NCI-H2107 (cell line): ENCODE measurements around the gene LHPP.

Experiments
- DNase-seq: peaks from one replicate; lab custom pipeline; 2025; lab: John Stamatoyannopoulos, UW

LHPP gene

DNA sequence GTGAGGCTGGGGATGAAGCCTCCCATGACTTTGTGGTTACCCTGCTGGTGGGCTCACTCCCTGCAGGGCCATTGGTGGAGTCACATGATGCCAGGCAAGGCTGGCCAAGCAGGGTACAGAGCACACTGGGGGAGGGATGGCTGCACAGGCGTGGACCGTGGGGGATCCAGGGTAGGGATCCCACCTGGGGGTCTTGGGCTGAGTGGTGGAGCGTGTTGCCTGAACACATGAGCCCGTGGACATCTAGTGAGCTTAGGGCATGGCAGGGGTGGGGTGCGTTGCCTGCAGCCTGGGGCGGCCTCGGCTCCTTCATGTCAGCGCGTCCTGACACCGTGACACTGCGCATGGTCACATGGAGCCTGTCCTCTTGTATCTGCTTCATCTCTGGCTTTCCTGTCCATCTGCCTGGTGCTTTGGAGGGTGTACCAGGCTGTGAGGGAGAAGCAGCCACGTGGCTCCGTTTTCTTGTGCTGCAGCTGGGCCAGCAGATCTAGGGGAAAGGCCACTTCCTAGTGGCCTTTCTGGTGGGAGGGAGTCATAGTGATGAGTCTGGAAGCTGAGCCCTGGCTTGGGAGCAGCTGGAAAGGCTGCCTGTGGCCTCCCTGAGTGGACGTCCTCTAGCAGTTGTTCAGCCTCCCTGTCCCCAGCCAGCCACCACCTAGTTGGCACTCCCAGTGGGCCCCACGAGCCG, 96.2 kb downstream of the LHPP start:
- DNase-seq = no peak

DNA sequence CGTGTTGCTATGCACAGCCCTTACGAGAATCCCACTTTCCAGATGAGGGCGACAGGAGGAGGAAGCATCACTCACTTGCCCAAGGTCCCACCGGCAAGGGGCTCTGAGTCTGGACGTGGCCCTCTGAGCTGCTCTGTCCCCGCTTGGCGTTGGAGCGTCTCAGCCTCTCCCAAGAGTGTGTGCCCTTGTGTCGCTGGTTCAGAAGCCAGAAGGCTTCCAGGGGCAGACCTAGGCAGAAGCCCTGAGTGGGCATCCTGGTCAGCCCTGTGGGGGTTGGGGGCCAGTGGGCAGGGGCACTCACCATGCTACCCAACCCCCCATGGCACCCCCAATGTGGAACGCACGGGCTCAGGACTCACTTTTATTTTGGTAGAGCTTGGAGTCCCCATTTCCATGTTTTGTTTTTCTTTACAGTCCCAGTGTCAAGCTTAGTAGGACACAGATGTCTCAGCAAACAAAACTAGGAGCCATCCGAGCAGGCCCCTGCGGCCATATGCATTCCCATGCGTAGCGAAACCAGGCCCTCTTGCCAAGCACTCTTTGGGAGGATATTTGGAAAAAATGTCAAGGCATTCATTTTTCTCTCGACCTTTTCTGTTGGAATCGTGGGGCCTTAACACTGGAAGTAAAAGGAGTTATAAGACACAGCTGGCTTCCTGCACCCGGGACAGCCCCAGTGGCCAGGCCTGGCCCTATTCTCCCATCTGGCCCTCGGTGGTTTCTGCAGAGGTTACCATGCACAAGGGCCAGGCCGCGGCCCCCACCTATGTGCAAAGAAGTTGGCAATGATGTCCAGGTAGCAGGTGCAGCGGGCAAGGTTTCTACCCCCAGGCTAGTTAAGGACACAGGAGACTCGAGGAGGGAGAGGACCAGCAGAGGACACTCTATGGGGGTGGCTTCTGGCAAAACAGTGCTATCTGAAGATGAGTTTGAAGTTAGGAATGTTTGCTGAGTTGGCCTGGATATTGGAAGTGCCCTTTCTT, 97.0 kb downstream of the LHPP start:
- no peak for DNase-seq

DNA sequence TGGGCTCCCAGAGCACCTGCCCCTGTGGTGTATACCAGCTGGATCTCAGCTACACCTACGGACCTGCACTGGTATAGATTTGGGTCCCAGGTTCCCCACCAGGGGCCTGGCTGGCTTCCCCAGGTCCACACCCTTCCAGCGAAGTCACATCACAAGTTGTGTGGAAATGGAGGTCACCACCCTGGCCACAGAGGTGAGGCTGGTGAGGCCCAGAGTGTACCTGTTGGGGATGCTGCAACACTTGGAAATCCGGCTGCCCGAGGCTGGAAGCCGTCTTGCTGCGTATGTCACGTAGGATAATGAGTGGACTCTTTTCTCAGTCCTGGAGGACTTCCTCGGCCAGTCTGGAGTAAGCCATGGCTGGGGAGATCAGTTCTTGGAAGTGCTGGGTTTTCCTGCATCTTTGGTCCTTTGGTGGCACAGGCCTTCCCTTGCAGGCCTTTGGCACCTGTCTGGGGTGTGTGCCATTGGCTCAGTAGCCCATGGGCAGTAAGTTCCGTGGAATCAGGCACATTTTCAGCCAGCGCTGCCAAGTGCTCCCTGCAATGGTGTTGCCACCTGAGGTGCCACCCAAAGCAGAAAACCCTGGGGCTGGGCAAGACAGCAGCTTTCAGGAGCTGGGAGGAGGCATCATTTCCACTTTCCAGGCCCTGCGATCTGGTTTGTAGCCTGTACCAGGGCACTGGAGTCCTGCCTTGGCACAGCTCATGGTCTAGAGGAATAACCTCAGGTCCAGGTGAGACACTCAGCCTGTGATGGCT, 97.9 kb downstream of the LHPP start:
- DNase-seq = no peak

DNA sequence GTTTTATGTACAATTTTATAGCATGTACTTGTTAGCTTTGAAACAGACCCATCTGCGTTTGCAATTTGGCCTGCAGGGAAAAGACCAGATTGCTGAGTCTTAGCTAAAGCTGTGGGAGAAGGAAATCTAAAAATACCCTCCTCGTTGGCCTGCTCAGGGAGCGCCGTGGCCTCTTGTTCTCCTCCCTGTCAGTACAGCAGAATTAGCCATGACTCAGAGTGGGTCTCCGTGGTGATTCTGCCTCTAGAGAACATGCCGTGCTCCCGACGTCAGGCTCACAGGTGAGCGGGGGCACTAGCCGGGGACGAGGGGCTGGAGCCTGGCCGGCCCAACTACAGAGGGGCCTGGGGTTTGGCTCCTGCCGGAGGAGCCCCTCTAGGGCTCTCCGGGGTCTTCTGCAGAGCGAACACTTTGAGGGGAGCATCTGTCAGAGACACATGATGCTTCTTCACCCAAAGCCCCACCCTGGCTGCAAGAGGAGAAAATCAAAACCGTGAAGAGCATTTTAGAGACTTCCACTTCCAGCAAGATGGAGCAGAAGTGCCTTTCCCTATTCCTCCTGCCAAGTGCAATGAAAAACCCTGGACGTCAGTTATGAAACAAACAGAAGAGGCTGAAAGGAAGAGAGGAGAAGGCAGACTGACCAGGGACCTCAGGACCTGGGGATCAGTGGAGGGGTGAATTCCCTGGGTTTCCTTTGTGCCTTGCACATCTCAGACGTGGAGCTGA, 98.9 kb downstream of the LHPP start:
- DNase-seq = no peak

DNA sequence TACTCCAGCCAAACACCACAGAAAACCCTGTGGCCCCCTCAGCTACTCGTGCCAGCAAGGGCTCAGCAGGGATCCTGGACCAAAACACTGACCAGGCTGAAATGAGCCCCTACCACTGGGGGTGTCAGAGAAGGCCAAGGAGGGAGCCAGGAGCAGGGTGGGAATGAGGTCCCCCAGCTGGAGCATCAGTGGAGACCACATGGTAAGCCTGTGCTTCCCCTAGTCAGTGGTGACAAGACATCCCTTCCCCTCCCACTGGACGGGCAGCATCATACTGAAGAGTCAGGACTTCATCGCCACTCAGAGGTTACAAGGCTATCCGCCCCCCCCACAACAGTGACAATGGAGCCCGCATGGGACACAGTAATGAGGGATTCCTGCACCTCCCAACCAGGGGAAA, 99.6 kb downstream of the LHPP start:
- DNase-seq = no peak

DNA sequence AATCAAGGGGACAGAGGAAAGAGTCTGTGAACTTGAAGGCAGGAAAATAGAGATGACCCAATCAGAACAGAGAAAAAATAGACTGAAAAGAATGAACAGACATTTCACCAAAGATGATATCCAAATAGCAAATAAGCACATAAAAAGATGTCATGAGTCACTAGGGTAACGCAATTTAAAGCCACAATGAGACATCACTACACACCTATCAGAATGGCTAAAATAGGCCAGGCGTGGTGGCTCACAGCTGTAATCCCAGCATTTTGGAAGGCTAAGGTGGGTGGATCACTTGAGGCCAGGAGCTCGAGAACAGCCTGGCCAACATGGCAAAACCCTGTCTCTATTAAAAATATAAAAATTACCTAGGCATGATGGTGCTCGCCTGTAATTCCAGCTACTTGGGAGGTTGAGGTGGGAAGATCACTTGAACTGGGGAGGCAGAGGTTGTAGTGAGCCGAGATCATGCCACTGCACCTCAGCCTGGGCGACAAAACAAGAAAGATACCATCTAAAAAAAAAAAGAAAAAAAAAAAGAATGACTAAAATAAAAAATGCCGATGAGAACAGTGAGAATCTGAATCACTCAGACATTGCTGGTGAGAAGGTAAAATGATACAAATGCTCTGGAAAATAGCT, 100.9 kb downstream of the LHPP start:
- no peak for DNase-seq

DNA sequence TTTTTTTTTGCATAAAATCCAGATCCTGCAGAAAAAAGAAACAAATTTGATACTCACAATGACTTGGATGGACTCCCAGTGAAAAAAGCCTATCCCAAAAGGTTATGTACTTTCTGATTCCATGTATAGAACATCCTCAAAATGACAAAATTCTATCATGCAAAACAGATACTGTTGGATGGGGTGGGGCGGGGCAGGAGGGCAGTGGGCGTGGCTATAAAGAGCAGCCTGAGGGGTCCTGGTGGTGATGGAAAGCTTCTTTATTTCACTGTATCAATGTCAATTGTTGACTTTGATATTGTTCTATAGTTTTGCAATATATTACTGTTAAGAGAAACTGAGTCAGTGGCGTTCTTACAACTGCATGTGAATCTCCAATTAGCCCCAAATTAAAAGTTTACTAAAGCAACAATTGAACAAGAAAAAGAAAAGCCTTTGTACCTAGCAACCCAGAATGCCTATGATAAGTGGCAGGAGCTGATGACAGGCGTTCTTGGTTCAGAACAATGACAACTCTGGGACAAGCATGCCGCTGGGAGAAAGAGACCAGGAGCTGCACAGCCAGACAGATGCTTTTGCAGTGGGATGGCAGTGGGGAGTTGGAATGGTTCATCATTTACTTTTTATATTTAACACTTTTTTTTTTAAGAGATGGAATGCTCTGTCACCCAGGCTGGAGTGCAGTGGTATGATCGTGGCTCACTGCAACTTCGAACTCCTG, 101.9 kb downstream of the LHPP start:
- no peak for DNase-seq

DNA sequence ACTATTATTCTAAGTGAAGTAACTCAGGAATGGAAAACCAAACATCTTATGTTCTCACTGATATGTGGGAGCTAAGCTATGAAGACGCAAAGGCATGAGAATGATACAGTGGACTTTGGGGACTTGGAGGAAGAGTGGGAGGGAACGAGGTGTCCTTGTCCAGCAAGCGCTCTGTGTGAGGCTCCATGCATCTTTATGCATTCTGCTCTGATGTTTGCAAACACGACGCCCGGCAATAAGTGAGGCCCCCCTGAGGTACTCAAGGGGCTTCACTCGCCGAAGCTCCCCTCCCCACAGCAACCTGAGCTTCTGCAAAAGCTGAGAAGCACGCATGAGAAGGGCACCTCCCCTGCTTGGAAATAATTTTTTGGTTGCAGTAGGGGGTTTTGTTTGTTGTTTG, 103.3 kb downstream of the LHPP start:
- no peak for DNase-seq

DNA sequence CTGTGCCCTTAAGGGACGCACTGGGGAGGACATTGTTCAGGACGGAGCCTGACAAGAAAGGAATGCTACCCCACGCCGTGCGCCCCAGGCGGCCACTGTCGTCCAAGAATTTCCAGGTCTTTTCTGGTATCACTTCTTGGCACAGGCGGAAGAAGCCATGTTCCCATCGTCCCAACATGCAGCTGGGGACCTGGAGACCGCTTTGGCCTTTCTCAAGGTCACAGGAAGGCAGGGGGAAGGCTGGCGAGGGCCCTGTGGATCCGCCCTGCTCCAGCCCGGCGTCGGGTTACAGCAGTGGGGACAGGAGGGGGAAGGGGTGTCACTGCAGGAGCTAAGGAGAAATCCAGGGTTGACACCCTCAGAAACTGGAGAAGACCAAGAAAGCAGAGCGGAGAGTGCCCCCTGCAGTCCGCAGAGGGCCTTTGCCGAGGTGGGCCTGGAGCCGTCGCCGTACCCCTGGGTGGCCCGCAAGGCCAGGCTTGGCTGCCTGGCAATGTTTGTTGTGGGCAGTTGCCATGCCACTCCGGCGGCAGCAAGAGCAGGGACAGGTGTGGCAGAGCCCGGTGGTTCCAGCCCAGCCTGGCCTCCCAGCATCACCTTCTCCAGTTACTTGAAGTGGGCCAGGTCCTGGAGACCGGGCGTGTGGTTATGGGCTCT, 104.1 kb downstream of the LHPP start:
- DNase-seq = peak; percentile 57

DNA sequence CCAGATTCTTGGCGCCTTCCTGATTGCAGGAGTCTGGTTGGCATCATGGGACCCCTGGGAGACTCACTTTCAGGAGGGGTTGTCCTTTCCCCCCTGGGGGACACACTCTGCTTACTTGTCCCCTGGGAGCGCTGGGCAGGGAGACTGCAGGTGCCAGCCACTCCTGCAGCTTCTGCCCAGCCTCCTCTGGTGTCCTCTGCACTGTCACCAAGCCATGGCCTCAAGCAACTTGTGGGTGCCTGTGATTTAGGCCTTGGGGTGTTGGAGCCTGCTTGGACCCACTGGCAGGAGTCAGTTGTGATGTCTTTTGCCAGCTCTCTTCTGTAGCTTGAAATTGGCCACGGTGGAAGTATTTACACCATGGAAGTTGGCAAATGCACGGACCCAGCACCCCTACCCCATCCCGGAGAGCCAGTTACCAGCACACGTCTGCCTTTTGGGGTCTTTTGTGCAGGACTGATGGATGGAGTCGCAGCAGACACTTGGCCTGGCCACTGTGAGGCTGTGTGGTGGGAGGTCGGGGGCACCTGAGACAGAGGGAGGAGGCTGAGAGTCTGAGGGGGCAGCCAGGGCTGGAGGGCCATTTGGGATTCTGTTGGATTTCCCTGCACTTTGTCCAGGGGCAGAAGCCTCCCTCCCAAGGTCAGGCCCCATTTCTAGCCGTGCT, 104.7 kb downstream of the LHPP start:
- no peak for DNase-seq

DNA sequence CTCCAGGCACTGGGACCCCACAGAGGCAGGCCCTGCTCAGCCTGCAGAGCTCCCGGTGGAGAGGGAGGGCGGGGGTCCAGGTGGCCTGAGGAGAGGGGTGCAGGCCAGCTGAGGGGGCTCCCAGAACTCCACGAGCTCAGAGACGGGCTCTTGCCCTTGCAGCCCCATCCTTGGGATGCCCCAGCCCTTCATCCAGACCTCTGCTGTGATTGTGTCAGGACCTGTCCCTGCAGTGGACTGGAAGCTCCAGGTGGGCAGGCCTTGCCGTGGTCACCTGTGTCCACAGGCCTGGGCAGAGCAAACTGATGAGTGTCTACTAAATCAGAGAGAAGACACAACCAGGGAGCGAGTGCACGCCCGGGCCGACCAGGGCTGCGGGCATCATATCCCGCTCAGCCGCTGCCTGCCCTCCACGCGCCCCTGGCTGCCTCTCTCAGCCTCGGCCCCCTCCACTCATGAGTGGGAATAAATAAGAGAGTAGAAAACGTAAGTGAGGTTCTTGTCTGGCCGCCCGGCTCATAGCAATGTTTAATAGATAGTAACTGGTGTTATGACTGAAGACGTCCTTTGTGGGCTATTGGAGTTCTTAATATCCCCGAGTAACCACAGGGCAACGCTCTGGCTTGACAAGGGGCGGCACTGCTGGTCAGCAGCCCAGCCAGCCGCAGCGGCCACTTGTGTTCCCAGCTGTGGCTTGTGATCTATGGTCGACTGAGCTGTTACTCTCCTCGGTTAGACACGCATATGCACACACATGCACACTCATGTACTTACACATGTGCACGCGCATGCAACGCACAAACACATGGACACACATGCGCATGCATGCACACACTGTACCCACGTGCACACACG, 105.6 kb downstream of the LHPP start:
- DNase-seq = no peak

DNA sequence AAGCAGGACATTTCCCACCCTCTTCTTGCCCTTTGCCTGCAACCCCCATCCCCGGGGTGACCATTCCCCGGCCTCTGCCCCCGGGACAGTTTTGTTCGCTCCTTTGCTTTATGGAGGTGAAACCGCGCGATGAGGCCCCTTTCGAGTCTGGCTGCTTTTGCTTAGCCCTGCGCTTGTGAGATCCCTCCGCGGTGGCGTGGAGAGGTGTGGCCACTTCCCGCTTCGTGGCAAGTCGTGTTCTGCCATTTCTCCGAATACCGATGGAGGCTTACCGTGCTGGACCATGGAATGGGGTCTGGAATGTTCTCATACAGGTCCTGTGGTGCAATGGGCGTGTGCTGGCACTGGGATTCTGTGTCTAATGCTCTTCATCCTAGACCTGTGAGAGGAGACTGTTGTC, 106.7 kb downstream of the LHPP start:
- DNase-seq = no peak

DNA sequence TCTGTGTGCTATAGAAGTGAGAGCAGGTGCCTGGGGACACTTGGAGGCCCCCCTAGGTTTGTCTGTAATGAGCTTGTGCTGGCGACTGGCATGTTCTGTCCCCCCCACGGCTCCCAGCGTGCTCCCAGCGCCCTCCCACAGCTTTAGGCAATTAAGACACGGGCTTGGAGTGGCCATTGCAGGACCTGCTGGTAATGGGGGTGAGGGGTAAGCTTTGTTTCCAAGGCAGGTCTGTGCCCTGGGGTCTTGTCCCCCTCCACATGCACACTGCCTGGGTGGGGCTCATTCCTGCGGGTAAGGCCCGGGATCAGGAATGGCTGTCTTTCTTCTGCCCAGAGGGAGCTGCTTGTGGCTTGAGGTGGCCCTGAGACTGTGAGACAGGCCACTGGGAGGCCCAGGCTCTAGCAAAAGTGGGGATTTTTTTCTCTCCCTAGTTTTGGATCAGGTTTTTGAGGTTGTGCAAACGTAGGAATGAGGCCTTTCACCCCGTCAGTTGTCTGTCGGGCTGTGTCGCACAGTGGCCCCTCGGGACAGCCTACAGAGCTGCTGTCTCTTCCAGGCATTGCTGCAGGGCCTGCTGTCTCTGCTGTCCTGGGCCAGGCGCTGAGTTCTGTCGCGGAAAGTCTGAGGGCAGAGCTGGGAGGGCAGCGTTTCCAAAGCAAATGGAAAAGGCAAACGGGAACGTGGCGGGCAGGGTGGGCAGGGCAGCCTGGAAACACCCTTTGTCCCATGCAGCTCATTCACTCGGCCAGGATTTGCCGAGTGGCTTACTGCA, 107.4 kb downstream of the LHPP start:
- DNase-seq = no peak

DNA sequence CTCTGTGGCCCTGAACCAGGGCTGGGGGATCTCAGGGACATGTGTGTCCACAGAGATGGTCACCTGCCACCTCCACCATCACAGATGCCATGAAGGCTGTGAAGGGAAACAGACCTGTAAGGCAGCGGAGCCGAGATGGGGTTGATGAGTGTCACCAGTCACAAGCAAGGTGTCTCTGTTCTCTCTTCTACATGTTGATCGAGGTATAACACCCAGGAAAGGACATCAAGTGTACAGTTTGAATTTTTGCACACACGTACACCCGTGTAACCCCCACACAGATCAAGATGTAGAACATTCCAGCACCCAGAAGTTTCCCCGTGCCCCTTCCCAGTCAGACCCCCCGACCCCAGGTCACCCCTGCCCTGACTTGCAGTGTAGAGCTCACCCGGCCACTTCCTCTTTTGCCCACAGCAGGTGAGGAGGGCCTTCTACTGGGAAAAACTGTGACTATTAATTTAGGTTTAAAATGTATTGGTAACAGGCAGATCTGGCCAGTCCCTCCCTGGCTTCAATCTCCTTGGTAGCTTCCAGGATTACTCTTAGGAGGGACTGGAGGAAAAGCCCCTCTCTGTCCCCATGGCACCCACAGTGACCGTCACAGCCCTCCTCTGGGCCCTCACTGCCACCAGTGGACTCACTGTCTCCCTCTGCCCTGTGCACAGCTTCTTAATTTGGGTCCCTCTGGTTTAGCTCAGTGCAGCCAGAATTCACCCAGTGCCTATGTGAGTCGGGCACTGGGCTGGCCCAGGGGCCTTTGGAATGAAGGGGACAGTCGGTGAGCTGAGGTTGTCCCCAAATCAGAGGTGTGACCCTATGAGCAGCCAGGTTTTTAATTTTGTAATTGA, 108.2 kb downstream of the LHPP start:
- no peak for DNase-seq

DNA sequence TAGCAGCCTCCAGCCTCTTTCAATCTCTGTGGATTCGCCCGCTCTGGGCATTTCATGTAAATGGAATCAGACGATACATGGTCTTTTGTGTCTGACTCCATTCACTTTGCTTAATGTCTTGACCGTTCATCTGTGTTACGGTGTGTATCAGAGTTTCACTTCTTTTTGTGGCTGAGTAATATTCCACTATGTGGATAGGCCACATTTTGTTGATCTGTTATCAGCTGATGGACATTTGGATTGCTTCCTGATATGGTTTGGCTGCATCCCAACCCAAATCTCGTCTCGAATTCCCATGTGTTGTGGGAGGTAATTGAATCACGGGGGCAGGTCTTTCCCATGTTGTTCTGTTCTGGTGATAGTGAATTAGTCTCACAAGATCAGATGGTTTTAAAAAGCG, 109.0 kb downstream of the LHPP start:
- no peak for DNase-seq

DNA sequence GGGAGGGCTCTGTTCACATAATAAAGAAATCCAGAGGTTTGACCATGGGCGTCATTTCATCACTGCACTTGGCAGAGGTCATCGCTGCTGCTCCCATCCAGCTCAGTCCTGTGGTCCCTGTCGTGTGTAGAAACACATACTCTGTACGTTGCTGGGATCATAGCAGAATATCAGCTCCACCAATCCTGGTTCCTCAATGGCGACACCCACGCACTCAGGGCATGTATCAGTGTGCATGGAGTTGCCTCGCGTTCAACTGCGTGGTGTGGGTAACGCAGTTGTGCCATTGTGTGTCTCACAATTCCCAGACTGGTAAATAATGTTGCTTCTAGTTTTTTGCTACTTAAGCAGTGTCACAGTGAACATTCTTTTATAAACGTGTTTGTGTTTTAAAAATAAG, 111.1 kb downstream of the LHPP start:
- no peak for DNase-seq
